HEK293 (cell line): ENCODE measurements around the gene ZNF619.

ENCODE experiments used
- CTCF ChIA-PET: fragments of 350-600 bp; formaldehyde crosslinking; extraction: SDS; loops from one replicate; lab custom pipeline; 2021; ENCODE audit warnings: antibody characterized with exemption; lab: Yijun Ruan, JAX
- POLR2A ChIA-PET: fragments of 300-600 bp; formaldehyde crosslinking; extraction: SDS; loops from one replicate; lab custom pipeline; 2020; ENCODE audit warnings: antibody characterized with exemption, inconsistent platforms; lab: Yijun Ruan, JAX
- H3K27ac ChIP-seq: fragments of 200-500 bp; sonication (Bioruptor generic); 2 replicates; pipeline ENCODE4 v1.5.1; 2014; ENCODE audit warnings: low read depth, low read length, control low read depth, inconsistent platforms; ENCODE audit errors: extremely low read depth
- H3K36me3 ChIP-seq, 2 experiments: fragments of 200-500 bp in 1 of 2; sonication (Bioruptor generic) in 1 of 2; 1 replicate in 1 of 2; 2 replicates in 1 of 2; pipeline ENCODE4 v1.5.1; 2014 to 2017; ENCODE audit warnings: inconsistent platforms in 2 of 2, low read length in 2 of 2; ENCODE audit not compliant: control insufficient read depth in 2 of 2, insufficient read depth in 1 of 2
- H3K4me1 ChIP-seq: fragments of 200-500 bp; sonication (Bioruptor generic); 2 replicates; pipeline ENCODE4 v1.5.1; 2014; ENCODE audit warnings: mild to moderate bottlenecking, low read length, inconsistent platforms; ENCODE audit not compliant: control insufficient read depth, insufficient read depth
- H3K4me3 ChIP-seq: 2 replicates; pipeline ENCODE4 v1.5.1; 2011; ENCODE audit warnings: low read depth, mild to moderate bottlenecking, control low read depth, low read length, moderate library complexity
- H3K9me3 ChIP-seq: fragments of 200-500 bp; sonication (Bioruptor generic); 2 replicates; pipeline ENCODE4 v1.5.1; 2014; ENCODE audit warnings: low read depth, low read length, inconsistent platforms; ENCODE audit not compliant: control insufficient read depth, insufficient read depth
- BCL11A ChIP-seq: fragments of 450-650 bp; formaldehyde crosslinking; IDR thresholded peaks from 2 replicates; pipeline ENCODE4 v1.5.1; 2016; ENCODE audit warnings: low read depth, missing biosample characterization, missing genetic modification characterization
- KLF10 ChIP-seq: fragments of 450-650 bp; IDR thresholded peaks from 2 replicates; pipeline ENCODE4 v1.5.1; 2018; ENCODE audit warnings: missing biosample characterization, mild to moderate bottlenecking, missing genetic modification characterization
- RBAK ChIP-seq: fragments of 450-650 bp; formaldehyde crosslinking; IDR thresholded peaks from 2 replicates; pipeline ENCODE4 v1.5.1; 2016; ENCODE audit warnings: missing biosample characterization, missing genetic modification characterization
- SP3 ChIP-seq: fragments of 450-650 bp; formaldehyde crosslinking; IDR thresholded peaks from 2 replicates; pipeline ENCODE4 v1.5.1; 2016; ENCODE audit warnings: missing biosample characterization, missing genetic modification characterization
- ZBTB21 ChIP-seq: fragments of 450-650 bp; formaldehyde crosslinking; IDR thresholded peaks from 2 replicates; pipeline ENCODE4 v1.5.1; 2017; ENCODE audit warnings: missing biosample characterization, missing genetic modification characterization
- ZFP3 ChIP-seq: fragments of 450-650 bp; formaldehyde crosslinking; IDR thresholded peaks from 2 replicates; pipeline ENCODE4 v1.5.1; 2016; ENCODE audit warnings: low read depth, missing biosample characterization, missing genetic modification characterization
- ZNF140 ChIP-seq: fragments of 450-650 bp; formaldehyde crosslinking; IDR thresholded peaks from 2 replicates; pipeline ENCODE4 v1.5.1; 2016; ENCODE audit warnings: missing biosample characterization, missing genetic modification characterization
- ZNF175 ChIP-seq: fragments of 450-650 bp; formaldehyde crosslinking; IDR thresholded peaks from 2 replicates; pipeline ENCODE4 v1.5.1; 2016; ENCODE audit warnings: missing biosample characterization, missing genetic modification characterization
- ZNF211 ChIP-seq: fragments of 450-650 bp; formaldehyde crosslinking; IDR thresholded peaks from 2 replicates; pipeline ENCODE4 v1.5.1; 2016; ENCODE audit warnings: low read depth, missing biosample characterization, missing genetic modification characterization
- ZNF292 ChIP-seq: fragments of 450-650 bp; formaldehyde crosslinking; IDR thresholded peaks from 2 replicates; pipeline ENCODE4 v1.5.1; 2016; ENCODE audit warnings: low read depth, missing biosample characterization, missing genetic modification characterization, borderline replicate concordance
- ZNF311 ChIP-seq: fragments of 450-650 bp; formaldehyde crosslinking; IDR thresholded peaks from 2 replicates; pipeline ENCODE4 v1.5.1; 2017; ENCODE audit warnings: missing biosample characterization, missing genetic modification characterization, borderline replicate concordance
- ZNF341 ChIP-seq: fragments of 450-650 bp; formaldehyde crosslinking; IDR thresholded peaks from 2 replicates; pipeline ENCODE4; 2016; ENCODE audit warnings: low read depth, missing biosample characterization, missing genetic modification characterization
- ZNF366 ChIP-seq: fragments of 450-650 bp; formaldehyde crosslinking; conservative IDR thresholded peaks from 2 replicates; pipeline ENCODE4 v1.5.1; 2016; ENCODE audit warnings: missing biosample characterization, missing genetic modification characterization
- ZNF398 ChIP-seq: fragments of 450-650 bp; formaldehyde crosslinking; IDR thresholded peaks from 2 replicates; pipeline ENCODE4 v1.5.1; 2017; ENCODE audit warnings: missing biosample characterization, missing genetic modification characterization
- ZNF510 ChIP-seq: fragments of 450-650 bp; formaldehyde crosslinking; IDR thresholded peaks from 2 replicates; pipeline ENCODE4 v1.5.1; 2018; ENCODE audit warnings: mild to moderate bottlenecking, missing genetic modification characterization, missing biosample characterization; ENCODE audit not compliant: insufficient replicate concordance
- ZNF670 ChIP-seq: fragments of 450-650 bp; formaldehyde crosslinking; IDR thresholded peaks from 2 replicates; pipeline ENCODE4 v1.5.1; 2016; ENCODE audit warnings: missing biosample characterization, missing genetic modification characterization, low read depth
- ZNF785 ChIP-seq: fragments of 450-650 bp; formaldehyde crosslinking; IDR thresholded peaks from 2 replicates; pipeline ENCODE4 v1.5.1; 2016; ENCODE audit warnings: missing biosample characterization, missing genetic modification characterization
- ZNF837 ChIP-seq: fragments of 450-650 bp; formaldehyde crosslinking; IDR thresholded peaks from 2 replicates; pipeline ENCODE4 v1.5.1; 2016; ENCODE audit warnings: missing biosample characterization, missing genetic modification characterization
- TF ChIP-seq, protein P1 (sequence below): fragments of 450-650 bp; formaldehyde crosslinking; IDR thresholded peaks from 2 replicates; pipeline ENCODE4 v1.5.1; 2016; ENCODE audit warnings: missing biosample characterization, missing genetic modification characterization
- TF ChIP-seq, protein P2 (sequence below): fragments of 450-650 bp; formaldehyde crosslinking; IDR thresholded peaks from 2 replicates; pipeline ENCODE4 v1.5.1; 2017; ENCODE audit warnings: missing biosample characterization, missing genetic modification characterization
- TF ChIP-seq, protein P3 (sequence below): fragments of 450-650 bp; formaldehyde crosslinking; IDR thresholded peaks from 2 replicates; pipeline ENCODE4 v1.5.1; 2017; ENCODE audit warnings: missing biosample characterization, mild to moderate bottlenecking, missing genetic modification characterization, moderate library complexity

The ZNF619 gene

DNA sequence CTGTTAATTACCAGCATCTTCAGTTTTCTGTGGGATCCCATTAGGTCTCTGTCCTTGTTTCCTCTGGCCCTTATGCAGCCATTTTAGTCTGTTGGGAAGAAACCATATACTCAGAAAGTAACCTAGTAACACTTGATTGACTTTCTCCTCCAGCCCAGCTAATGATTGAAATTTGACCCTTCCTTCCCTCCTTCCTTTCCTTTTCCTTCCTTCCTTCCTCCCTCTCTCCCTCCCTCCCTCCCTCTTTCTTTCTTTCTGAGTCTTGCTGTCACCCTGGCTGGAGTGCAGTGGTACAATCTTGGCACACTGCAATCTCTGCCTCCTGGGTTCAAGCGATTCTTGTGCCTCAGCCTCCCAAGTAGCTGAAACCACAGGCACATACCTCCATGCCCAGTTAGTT lies 23.0 kb downstream of the ZNF619 start:
- H3K4me1 ChIP-seq, result no peaks in the 10 kb centered on the region
- no peak overlapping the region for H3K4me3 ChIP-seq
- no peak overlapping the region for H3K27ac ChIP-seq
- no peaks in the 10 kb centered on the region for H3K36me3 ChIP-seq
- POLR2A ChIA-PET, result no interaction called here
- TF ChIP-seq, protein P1, sequence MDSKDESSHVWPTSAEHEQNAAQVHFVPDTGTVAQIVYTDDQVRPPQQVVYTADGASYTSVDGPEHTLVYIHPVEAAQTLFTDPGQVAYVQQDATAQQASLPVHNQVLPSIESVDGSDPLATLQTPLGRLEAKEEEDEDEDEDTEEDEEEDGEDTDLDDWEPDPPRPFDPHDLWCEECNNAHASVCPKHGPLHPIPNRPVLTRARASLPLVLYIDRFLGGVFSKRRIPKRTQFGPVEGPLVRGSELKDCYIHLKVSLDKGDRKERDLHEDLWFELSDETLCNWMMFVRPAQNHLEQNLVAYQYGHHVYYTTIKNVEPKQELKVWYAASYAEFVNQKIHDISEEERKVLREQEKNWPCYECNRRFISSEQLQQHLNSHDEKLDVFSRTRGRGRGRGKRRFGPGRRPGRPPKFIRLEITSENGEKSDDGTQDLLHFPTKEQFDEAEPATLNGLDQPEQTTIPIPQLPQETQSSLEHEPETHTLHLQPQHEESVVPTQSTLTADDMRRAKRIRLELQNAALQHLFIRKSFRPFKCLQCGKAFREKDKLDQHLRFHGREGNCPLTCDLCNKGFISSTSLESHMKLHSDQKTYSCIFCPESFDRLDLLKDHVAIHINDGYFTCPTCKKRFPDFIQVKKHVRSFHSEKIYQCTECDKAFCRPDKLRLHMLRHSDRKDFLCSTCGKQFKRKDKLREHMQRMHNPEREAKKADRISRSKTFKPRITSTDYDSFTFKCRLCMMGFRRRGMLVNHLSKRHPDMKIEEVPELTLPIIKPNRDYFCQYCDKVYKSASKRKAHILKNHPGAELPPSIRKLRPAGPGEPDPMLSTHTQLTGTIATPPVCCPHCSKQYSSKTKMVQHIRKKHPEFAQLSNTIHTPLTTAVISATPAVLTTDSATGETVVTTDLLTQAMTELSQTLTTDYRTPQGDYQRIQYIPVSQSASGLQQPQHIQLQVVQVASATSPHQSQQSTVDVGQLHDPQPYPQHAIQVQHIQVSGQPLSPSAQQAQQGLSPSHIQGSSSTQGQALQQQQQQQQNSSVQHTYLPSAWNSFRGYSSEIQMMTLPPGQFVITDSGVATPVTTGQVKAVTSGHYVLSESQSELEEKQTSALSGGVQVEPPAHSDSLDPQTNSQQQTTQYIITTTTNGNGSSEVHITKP, result peak; percentile 53; the same call in 1 of the 2 replicates
- no peak for TF ChIP-seq SP3 (tag by site-specific recombination)
- no peaks in the 10 kb centered on the region for H3K9me3 ChIP-seq
- CTCF ChIA-PET, result no interaction called here

GRCh38 chr3:40502034-40502433 lies 25.1 kb downstream of the ZNF619 start:
- POLR2A ChIA-PET, result interaction anchor here (0.7 kb wide), 1 partner anchor 118 kb away, joined by 3 read pairs; no protein-coding TSS in a partner anchor
- Histone ChIP-seq H3K4me1 (no peaks in the 10 kb centered on the region), H3K27ac (no peak overlapping the region), H3K4me3 (no peak overlapping the region), H3K36me3 (no peaks in the 10 kb centered on the region), H3K9me3 (no peaks in the 10 kb centered on the region)
- CTCF ChIA-PET, result interaction anchor here (0.7 kb wide), 1 partner anchor 174 kb away, joined by 3 read pairs; no protein-coding TSS in a partner anchor
- TF ChIP-seq, protein P2, sequence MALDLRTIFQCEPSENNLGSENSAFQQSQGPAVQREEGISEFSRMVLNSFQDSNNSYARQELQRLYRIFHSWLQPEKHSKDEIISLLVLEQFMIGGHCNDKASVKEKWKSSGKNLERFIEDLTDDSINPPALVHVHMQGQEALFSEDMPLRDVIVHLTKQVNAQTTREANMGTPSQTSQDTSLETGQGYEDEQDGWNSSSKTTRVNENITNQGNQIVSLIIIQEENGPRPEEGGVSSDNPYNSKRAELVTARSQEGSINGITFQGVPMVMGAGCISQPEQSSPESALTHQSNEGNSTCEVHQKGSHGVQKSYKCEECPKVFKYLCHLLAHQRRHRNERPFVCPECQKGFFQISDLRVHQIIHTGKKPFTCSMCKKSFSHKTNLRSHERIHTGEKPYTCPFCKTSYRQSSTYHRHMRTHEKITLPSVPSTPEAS (tag by site-specific recombination), result no peak
- TF ChIP-seq ZFP3 (tag by site-specific recombination), result no peak

- CTCF ChIA-PET, result interaction anchor here (0.6 to 2.3 kb wide), 7 partner anchors 10 to 1057 kb away, joined by 3 to 16 read pairs (median 4); partner anchors contain the start of gene ZNF621
- POLR2A ChIA-PET, result interaction anchor here (1.2 to 3.2 kb wide), 4 partner anchors 20 to 48 kb away, joined by 4 to 41 read pairs (median 18); partner anchors contain the start of genes RPL14, ZNF619 and ZNF621
- no peaks in the 10 kb centered on the region for H3K4me1 ChIP-seq
- no peak overlapping the region for H3K27ac ChIP-seq
- no peak overlapping the region for H3K4me3 ChIP-seq
- no peaks in the 10 kb centered on the region for H3K9me3 ChIP-seq
- H3K36me3 ChIP-seq, result peaks cover 13 to 17% of the 10 kb centered on the region in 2 experiments; a peak in 2 of 3 replicates
- TF ChIP-seq ZNF211 (tag by site-specific recombination) (no peak), ZNF670 (tag by site-specific recombination) (no peak), KLF10 (tag by site-specific recombination) (no peak), ZNF175 (tag by site-specific recombination) (no peak), ZNF510 (tag by site-specific recombination) (no peak), ZNF292 (tag by site-specific recombination) (no peak), ZNF837 (tag by site-specific recombination) (no peak), ZNF785 (tag by site-specific recombination) (no peak), ZNF341 (tag by site-specific recombination) (no peak), BCL11A (no peak), RBAK (tag by site-specific recombination) (no peak), ZNF140 (no peak), ZNF366 (tag by site-specific recombination) (0 out of 2 replicates have a peak, but pooled peaks have one; percentile 17), ZNF311 (tag by site-specific recombination) (no peak), ZBTB21 (0 out of 2 replicates have a peak, but pooled peaks have one; percentile 29), ZNF398 (tag by site-specific recombination) (peak; percentile 63)
- TF ChIP-seq, protein P3, sequence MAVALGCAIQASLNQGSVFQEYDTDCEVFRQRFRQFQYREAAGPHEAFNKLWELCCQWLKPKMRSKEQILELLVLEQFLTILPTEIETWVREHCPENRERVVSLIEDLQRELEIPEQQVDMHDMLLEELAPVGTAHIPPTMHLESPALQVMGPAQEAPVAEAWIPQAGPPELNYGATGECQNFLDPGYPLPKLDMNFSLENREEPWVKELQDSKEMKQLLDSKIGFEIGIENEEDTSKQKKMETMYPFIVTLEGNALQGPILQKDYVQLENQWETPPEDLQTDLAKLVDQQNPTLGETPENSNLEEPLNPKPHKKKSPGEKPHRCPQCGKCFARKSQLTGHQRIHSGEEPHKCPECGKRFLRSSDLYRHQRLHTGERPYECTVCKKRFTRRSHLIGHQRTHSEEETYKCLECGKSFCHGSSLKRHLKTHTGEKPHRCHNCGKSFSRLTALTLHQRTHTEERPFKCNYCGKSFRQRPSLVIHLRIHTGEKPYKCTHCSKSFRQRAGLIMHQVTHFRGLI (tag by site-specific recombination), result no peak
Measured at GRCh38 chr3:40504636-40505430, 27.9 kb downstream of the ZNF619 start.
